Stimulated activated CD8-positive, alpha-beta memory T cell treated with anti-CD3 and anti-CD28 coated beads, Interleukin-2, amount 100 ng/mL, for 1 hour (primary cell): ENCODE results near the gene PLXNA4.

Experiments used
- DNase-seq, 2 donors: peaks; one replicate each; pipeline ENCODE4 v3.0.0-alpha.2; 2020; ENCODE audit warnings: low read depth in 2 of 2

The PLXNA4 gene

GRCh38 chr7:132207782-132208181 is 368.5 kb downstream of the PLXNA4 start:
- no peak for DNase-seq

DNA sequence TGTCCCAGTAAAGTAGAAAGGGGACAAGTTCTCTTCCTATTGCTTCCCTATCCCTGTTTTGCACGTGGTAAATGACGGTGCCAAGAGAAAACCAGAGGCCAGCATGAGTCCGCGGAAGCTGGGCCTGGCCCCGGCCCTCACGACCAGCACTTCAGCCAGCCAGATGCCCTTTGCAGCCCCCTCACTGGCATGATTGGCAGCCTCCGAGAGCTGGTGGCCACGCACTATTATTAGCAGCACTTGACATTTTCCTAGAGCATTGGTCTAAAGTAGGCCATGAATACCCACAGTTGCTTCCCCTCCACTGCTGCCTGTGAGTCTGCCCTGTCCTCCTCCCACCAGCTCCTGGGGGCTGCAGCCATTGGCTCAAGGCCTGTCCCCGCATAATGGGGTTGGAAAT is 369.1 kb downstream of the PLXNA4 start:
- DNase-seq: no peak

DNA sequence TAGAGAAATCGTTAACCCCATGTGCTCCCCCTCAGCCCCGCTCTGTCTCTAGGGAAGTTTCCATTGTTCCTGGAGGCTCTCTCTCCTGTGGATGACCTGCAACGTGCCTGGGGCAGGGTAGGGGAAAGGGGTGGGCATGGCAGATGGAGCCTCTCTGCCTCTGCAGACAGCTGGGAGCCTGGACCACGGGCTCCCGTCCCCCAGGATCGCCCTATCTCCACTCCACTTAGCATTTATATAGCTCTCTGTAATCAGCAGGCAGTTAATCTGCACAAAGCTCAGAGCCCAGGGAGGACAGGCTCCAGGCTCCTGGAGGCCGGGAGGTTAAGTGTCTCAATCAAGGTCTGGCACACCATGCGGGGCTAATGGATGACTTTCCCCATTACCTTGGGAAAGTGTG is 369.7 kb downstream of the PLXNA4 start:
- no peak for DNase-seq

GRCh38 chr7:132205509-132205908 is 370.8 kb downstream of the PLXNA4 start:
- DNase-seq: no peak

- DNase-seq: no peak
Measured at GRCh38 chr7:132203021-132203420, 373.2 kb downstream of the PLXNA4 start.

DNA sequence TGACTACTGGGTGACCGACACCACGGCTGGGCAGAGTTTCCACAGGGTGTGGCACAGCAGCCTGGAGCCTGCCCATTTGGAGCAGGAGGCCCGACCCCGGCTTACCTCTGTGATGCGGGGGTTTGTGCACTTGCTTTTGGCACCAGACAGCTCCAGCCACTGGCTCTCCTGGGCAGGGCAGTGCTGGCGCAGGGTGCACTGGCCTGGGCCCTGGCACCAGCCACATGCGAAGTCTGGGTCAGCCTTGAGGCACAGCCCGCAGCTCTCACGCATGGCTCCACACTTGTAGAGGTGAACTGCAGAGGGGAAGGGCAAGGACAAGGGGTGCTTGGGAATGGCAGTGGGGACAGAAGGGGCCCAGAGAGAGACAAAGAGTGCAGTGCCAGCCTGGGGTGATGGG is 373.7 kb downstream of the PLXNA4 start:
- DNase-seq: no peak

DNA sequence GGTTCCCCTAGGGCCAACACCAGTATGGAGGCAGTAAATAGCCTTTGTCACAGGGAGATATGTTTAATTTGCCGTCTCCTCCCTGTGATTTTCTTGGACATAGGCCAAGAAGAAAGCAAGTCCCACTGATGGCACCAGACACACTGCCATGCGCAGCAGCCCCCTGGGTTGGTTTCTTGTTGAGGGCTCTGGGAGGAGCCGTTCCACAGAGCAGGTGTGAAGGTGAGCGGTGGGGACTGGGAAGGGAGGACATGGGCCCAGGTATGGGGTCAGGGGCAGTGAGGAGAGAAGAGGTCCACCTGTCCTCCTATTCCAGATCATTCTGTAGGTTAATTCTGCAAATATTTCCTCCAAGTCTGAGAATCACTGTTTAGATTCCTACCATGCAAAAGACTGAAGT is 376.1 kb downstream of the PLXNA4 start:
- no peak for DNase-seq

DNA sequence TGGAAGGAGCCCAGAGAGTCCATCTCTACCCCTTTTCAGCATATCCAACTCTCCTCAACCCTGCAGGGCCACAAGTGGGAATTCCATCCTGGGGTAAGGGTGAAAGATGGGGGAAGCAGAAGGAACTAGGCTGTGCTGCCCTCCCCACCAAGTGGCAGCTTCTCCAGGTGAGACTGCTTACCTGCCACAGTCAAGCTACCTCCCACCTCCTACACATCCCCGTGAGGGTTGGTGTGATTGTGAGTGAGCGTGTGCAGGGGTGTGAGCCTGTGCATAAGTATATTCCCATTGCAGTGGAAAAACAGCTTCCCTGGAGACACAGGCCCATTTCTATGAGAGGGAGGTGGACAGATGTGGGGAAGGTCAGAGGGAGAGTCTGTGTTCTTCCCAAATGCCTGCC is 376.6 kb downstream of the PLXNA4 start:
- DNase-seq: no peak

DNA sequence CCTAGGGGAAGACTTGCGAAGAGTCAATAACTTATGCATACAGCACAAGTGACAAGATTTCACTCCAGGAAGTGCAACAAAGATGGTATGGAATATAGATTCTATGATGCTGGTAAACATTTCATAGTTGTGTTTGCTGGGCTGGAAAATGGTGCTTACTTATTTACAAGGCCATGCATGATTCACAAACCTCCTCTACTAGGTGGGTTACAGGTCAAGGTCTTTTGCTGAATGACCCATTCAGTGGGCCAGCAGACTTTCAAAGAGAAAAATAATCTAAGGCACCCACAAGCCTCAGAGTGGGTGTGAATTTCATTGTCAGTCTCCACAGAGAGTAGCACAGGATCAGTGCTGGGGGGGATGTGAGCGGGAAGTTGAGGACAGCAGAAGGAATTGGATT is 378.5 kb downstream of the PLXNA4 start:
- no peak for DNase-seq

GRCh38 chr7:132193898-132194297 is 382.4 kb downstream of the PLXNA4 start:
- DNase-seq: no peak

DNA sequence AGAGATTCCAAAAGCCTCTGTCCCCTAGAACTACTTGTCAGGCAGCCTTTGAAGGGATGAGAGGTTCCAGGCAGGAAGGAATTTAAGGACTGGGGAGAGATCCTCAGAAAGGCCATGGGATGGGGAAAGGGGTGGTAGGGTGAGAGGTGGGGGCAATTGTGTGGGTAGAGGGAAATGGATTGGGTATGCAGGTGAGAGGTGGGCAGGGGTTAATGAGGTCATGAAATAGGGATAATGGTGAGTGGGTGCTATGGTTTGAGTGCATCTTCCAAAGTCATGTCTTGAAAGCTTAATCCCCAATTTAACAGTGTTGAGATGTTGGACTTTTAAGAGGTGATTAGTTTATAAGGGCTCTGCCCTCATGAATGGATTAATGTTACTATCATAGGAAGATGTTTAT is 383.5 kb downstream of the PLXNA4 start:
- DNase-seq: no peak

- no peak for DNase-seq
Measured at GRCh38 chr7:132191418-132191817, 384.9 kb downstream of the PLXNA4 start.

DNA sequence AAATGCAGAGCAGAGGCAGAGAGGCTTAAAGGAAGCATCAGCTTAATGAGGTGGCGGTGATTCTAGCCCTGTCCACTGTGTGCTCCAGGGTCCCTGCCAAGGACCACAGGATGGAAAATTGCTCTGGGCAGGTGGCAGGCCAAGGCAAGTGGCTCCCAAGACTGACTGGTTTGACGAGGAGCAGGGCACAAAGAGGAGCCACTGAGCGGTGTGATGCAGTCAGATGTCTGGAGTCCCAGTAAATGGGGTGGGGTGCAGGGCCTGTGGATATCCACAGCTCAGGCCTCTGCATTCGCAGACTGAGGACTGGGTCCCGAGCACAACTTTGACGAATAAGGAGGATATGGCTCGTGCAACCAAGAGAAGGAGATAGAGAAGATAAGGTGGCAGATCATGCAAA is 385.6 kb downstream of the PLXNA4 start:
- DNase-seq: no peak

DNA sequence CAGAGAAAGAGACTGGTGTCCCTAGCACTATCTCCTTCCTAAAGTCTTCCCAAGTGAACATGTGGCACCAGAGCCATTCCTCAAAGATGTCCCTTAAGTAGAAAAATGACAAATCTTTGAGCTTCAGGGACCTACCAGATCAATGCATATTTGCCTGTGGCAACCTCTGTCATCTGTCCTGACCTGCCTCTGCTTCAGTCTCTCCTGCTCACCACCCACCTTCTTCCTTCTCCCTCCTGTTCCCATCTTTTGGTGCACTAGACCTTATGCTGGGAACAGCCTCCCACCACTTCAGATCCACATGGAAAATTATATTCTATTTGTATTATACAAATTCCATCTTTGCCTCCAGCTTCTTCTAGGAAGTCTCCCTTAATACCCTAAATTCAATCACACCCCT is 386.4 kb downstream of the PLXNA4 start:
- no peak for DNase-seq

GRCh38 chr7:132187869-132188789 is 388.1 kb downstream of the PLXNA4 start:
- no peak for DNase-seq

GRCh38 chr7:132187391-132187790 is 388.9 kb downstream of the PLXNA4 start:
- DNase-seq: no peak

- DNase-seq: no peak
Measured at GRCh38 chr7:132185150-132185549, 391.1 kb downstream of the PLXNA4 start.

- DNase-seq: no peak
Measured at GRCh38 chr7:132183781-132184380, 392.4 kb downstream of the PLXNA4 start.

DNA sequence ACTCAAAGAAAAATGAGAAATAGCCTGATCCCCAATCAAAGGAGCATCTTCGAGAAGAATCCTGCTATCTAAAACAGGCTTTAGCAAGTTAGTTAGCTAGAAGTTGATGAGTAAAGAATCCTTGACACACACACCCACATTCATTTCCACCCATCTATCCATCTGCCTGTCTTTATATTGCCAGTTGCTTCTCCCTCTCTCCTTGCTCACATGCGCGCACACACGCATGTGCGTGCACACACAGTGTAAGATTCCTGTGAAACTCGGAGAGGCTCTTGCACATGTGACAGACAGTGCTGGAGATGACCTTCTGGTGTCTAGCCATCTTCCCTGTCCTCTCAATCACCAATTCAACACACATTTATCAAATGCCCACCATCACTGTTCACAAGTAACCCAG is 393.3 kb downstream of the PLXNA4 start:
- no peak for DNase-seq

- DNase-seq: no peak
Measured at GRCh38 chr7:132181946-132182685, 394.2 kb downstream of the PLXNA4 start.

DNA sequence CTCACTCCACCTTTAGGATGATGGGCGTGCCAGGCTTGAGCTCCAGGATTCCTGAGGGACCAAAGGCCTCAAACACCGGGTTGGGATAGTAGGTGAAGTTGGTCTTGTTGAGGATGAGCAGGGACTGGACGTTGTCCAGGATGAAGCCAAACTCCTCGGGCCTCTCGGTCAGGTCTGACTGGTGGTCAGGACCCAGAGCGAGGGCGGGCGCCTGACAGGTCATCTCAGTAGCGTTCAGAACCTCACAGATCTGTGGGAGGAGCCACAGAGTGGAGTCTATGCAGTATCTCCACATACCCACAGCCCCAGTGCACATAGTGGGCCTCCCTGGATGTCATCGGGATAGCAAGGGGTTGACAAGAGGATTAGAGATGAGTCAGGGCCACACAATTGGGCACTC is 394.9 kb downstream of the PLXNA4 start:
- no peak for DNase-seq

DNA sequence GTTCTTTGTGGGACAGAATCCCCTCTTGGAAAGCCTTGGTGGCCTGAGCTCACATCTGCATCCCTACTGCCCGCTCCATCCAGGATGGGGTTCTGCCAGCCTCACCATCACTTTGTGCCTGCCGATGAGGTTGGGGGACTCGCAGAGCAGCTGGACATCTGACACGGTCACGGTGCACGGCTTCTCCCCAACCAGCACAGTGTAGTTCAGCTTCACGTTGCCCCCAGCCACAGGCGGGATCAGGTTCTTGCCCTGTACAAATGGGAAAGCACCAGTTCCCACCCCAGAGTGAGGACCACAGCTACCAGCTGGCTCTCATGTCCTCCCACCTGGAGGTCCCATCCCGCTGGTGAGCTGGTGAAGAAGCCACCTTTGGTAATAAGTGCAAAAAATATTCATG is 395.8 kb downstream of the PLXNA4 start:
- DNase-seq: no peak

GRCh38 chr7:132179681-132180080 is 396.6 kb downstream of the PLXNA4 start:
- DNase-seq: no peak
